Stimulated activated CD8-positive, alpha-beta memory T cell treated with anti-CD3 and anti-CD28 coated beads, Interleukin-15, amount 100 ng/mL, for 24 hours (primary cell): ENCODE results near the gene TIMP4.

Source experiments
- DNase-seq: peaks from one replicate; pipeline ENCODE4 v3.0.0-alpha.2; 2020; ENCODE audit warnings: low read depth

Gene TIMP4

GRCh38 chr3:12185172-12185710 is 26.5 kb upstream of the TIMP4 start:
- DNase-seq, result no peak

- DNase-seq, result no peak
These were observed 25.8 kb upstream of the TIMP4 start for GRCh38 chr3:12184541-12184940.

- DNase-seq, result no peak
These were observed 24.2 kb upstream of the TIMP4 start for GRCh38 chr3:12182687-12183441.

GRCh38 chr3:12181806-12182205 is 23.1 kb upstream of the TIMP4 start:
- no peak for DNase-seq

- no peak for DNase-seq
These were observed 22.6 kb upstream of the TIMP4 start for GRCh38 chr3:12181301-12181700.

GRCh38 chr3:12180631-12181030 is 21.9 kb upstream of the TIMP4 start:
- no peak for DNase-seq

- DNase-seq, result no peak
These were observed 21.5 kb upstream of the TIMP4 start for GRCh38 chr3:12180218-12180617.

GRCh38 chr3:12179441-12179840 is 20.7 kb upstream of the TIMP4 start:
- DNase-seq, result no peak

- no peak for DNase-seq
These were observed 19.5 kb upstream of the TIMP4 start for GRCh38 chr3:12178091-12178820.

GRCh38 chr3:12177126-12177525 is 18.4 kb upstream of the TIMP4 start:
- no peak for DNase-seq

GRCh38 chr3:12175844-12176453 is 17.2 kb upstream of the TIMP4 start:
- DNase-seq, result no peak

- DNase-seq, result no peak
These were observed 16.5 kb upstream of the TIMP4 start for GRCh38 chr3:12175137-12175593.

- no peak for DNase-seq
These were observed 11.5 kb upstream of the TIMP4 start for GRCh38 chr3:12170207-12170606.

- DNase-seq, result no peak
These were observed 7.2 kb upstream of the TIMP4 start for GRCh38 chr3:12165909-12166308.

GRCh38 chr3:12159227-12159601 is 502 bp upstream of the TIMP4 start:
- no peak for DNase-seq

- DNase-seq, result no peak
These were observed 1.7 kb downstream of the TIMP4 start for GRCh38 chr3:12157026-12157425.

GRCh38 chr3:12155828-12156227 is 2.9 kb downstream of the TIMP4 start:
- DNase-seq, result no peak

GRCh38 chr3:12155264-12155663 is 3.4 kb downstream of the TIMP4 start:
- no peak for DNase-seq

GRCh38 chr3:12154151-12154550 is 4.6 kb downstream of the TIMP4 start:
- DNase-seq, result no peak

- no peak for DNase-seq
These were observed 8.6 kb downstream of the TIMP4 start for GRCh38 chr3:12150112-12150511.

GRCh38 chr3:12149029-12149428 is 9.7 kb downstream of the TIMP4 start:
- DNase-seq, result no peak

GRCh38 chr3:12148183-12148940 is 10.3 kb downstream of the TIMP4 start:
- DNase-seq, result no peak
